ENCODE data around the gene WDFY4.

WDFY4 gene

DNA sequence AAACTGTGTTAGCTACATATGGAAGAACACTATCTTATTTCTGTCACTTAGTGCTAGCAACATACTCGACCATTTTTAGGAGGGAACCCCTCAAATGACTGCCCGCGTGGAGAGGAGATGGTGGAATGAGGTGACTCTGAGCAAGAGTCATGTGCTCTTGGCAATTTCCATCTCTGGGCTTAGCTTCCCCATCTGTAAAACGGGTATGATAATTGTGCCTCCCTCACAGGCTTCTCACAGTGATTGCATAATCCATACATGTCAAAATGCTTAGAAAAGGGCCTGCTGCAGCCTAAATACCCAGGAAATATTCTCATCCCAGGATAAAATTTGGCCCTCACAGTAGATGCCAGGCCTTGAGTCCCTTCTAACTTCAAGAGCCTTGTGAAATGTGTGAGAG, 86.6 kb downstream of the WDFY4 start:
- DNase-seq (ENCODE audit: low read depth) = no peak

DNA sequence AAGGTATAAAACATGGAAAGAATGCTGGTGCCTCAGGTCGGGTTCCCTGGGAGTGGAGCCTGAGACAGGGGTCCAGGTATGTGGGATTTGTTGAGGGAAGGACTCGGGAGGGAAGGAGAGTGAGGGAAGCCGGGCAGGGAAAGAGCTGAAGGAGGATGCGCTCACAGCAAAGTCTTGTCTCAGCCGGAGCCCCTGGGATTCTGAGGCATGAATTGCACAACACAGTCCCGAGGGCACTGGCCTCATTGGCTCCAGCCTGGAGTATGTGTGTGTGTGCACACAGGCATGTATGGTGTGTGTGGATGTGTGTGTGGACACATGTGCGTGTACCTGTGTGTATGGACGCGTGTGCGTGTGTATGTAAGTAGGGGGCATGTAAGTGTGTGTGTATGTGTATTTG, 87.4 kb downstream of the WDFY4 start:
- no peak for DNase-seq (ENCODE audit: low read depth)

DNA sequence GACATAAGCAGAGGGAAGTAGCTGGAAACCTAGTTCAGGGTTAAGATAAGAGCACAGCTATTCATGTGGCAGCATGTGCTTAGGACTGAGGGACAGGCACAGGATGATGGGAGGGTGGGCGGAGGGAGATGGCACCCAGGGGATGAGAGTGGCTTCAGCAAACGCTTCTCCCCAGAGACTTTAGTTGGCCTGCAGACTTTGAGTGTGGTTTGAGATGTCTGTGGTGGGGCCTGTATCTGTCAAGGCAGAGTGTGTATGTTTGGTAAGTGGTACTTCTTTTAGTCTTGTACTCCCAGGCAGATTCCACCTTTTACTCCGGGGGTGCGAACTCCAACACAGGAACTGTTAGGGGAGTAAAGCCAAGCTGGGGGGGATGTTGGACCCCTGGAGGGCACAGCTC, 88.9 kb downstream of the WDFY4 start:
- no peak for DNase-seq (ENCODE audit: low read depth)

DNA sequence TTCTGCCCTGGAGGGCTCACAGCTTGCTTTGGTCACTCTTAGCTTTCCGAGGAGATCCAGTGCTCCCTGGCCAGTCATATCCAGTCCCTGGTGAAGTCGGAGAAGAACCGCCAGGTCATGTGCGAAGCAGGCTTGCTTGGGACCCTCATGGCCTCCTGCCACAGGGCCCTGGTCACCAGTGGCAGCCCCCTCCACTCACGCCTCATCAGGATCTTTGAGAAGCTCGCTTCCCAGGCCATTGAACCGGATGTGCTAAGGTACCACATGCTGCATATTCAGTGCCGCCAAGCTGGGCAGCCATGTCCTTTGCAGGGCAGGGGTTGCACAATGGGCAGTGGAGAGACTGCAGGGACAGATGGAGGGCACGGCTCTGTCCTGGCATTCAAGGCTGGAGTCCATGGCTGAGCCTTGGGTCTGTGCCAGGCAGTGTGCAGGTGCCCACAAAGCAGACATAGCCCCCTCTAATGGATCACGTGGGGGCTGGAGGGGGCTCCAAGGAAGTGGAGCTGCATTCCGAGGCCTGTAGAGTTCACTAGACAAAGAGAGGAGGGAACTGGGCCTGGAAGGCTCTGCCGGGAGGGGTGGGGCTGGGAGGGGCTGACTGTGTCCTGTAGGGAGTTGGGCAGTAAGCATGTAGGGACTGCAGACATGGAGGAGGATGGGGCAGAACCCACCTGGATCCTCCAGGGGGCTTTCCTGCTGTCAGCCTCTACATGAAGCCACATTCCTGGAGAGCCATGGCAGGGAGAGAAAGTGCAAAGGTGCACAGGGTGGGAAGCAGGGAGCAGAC, 89.9 kb downstream of the WDFY4 start:
- no peak for DNase-seq (ENCODE audit: low read depth)

DNA sequence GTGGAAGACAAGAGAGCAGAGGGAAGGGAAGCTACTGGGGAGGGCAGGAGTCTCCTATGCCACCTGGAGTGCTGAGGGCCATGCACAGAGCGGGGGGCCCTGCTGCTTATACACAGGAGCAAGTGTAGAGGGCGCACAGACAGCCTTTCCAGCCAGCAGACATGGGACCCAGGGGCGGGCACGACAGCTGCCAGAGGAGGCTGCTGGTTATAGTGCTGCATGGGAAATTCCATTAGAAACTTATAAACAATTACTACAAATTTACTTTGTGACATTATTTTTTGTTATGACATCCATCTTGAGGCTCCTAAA, 90.5 kb downstream of the WDFY4 start:
- DNase-seq (ENCODE audit: low read depth) = no peak

DNA sequence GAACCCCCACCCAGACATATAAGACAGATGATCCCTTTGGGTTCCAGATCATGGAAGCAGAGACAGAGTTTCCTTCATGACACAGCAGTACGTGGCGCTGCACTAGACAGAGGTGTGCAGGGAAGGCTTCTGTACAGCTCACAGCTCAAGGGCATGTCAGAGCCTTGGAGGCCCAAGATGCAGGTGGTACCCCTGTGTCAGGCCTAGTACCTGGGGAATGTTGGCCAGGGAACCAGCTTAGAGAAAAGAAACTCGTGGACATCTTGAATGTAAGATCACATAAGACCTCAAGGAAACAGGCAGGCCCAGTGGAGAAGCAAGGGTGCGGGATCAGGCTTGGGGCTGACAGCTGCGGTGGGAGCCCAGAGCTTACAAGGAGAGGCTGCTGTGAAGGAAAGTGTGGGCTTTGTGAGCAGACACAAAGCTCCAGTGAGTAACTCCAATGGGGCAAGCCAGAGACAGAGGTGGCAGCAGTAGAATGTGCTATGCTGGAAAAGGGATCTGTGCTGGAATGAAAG, 91.4 kb downstream of the WDFY4 start:
- no peak for DNase-seq (ENCODE audit: low read depth)

DNA sequence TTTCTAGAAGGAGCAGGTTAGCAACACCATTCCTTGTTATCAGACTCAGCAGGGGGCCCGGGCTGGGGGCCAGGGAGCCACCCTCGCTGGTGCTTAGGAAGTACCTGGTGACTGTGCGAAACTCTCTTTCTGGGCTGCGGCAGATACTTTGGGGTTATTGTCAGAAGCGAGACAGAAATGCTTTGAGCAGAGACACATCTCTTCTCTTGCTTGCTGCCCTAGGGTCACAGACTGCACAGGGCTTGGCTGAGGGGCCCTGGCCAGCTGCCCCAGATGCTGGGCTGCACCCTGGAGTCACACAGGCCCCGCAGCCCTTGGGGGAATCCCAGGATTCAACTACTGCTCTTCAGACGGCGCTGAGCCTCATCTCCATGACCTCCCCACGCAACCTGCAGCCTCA, 91.9 kb downstream of the WDFY4 start:
- no peak for DNase-seq (ENCODE audit: low read depth)

DNA sequence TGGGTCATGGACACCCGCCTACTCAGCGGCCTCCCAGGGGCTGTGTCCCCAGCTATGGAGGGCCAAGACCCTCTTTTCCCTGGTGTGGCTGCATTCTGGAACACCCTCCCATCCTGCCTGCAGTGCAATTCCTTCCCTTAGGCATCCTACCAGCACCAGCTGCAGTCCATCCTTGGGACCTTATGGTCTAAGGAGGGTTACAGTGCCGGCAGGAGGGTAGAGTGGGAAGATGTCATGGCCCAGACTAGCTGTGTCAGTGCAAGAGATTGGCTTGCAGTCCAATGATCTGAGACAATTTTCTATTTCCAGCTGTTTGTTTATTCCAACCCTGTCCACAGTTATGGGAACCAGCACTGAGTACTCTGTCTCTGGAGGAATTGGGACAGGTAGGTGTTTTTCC, 92.4 kb downstream of the WDFY4 start:
- no peak for DNase-seq (ENCODE audit: low read depth)

DNA sequence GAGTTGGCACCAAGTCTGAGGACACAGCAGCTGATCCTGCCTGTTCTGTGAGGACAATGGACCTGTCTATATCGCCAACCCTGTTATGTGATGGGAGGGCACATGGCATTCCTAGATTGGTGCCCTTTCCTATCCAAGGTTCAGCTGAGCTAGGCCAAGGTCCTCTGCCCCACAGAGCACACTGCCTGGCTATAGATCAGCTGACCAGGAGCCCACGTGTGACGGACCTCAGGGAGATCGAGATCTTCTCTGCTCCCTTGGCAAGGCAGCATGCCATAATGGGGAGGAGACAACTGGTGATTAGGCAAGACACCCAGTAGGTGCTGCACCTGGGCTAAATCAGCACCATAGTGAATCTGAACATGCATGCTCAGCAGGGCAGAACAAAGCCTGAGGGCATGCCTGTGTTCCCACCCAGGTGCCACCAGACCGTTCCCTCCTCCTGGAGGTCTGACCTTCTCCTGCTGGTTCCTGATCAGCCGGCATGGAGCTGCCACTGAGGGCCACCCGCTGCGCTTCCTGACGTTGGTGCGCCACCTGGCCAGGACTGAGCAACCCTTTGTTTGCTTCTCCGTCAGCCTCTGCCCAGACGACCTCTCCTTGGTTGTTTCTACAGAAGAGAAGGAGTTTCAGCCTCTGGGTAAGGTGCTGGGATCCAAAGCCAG, 93.7 kb downstream of the WDFY4 start:
- no peak for DNase-seq (ENCODE audit: low read depth)

DNA sequence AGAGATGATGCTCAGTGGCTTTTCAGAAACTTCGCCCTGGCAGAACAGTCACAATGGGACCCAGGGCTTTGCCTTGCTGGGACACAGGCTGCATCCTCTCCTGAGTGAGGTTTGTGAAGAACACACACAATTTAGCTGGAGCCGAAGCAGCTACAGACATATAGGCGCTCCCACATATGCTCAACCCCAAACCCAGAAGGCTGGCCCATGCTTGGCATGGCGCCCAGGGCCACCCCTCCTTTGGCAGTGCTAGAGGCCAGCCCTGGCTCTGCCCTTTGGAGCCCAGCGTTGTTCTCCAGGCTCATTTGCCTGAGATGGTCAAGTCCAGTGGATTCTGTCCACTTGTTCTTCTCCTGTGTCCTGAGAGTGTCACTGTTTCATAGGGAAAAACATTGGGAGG, 94.4 kb downstream of the WDFY4 start:
- no peak for DNase-seq (ENCODE audit: low read depth)

DNA sequence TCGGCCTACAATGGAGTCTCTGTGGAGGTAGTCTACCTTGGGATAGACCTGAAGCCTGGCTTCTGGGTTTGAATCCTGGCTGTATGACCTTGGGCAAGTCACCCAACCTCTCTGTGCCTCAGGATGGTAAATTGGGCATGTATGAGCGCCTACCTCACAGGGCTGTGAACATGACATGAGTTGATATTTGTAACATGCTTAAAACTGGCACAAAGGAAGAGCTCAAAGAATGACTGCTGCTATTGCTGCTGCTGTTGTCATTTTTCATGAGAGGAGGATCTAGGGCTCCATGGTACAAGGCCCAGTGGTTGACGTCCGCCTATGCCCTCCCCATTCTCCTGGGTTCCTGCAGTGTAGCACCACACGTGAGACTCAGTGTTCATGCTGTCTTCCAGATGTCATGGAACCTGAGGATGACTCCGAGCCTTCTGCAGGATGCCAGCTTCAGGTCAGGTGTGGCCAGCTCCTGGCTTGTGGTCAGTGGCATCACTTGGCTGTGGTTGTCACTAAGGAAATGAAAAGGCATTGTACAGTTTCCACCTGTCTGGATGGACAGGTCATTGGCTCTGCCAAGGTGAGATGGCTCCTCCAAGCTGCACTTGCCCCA, 95.0 kb downstream of the WDFY4 start:
- DNase-seq (ENCODE audit: low read depth) = no peak

DNA sequence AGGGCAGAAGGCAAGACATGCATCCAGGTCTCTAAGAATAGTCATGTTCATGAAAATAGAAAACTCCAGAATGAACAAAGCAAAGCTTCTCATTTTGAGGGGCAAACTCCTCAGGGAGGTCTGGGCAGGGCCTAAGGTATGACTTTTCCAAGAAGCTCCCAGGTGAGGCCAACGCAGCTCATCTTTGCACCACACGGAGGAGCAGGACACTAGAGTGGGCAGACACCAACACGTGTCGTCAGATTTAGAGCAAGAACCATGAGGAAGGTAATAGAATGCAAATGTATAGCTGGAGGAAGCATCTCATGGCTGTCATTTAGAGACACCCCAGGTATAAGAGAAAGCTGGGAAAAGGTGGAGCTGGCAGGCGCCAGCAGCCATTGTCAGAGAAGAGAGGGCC, 95.7 kb downstream of the WDFY4 start:
- no peak for DNase-seq (ENCODE audit: low read depth)

DNA sequence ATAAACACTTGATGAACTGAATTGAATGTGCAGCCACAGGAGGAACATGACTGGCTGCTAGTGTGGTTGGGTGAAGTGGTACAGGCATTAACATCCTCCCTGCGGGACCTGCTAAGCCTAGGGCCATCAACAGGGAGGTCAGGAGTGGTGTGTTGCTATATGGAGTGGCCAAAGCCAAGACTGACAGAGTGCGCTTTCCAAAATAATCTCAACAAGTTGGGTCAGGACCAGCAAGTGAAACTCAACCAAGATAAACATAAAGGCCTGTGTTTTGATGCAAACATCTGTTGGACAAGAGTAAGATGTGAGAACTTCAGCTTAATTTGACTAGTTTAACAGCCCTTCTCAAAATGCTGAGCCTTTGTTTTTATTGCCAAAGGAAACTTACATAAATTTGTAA, 97.7 kb downstream of the WDFY4 start:
- no peak for DNase-seq (ENCODE audit: low read depth)

DNA sequence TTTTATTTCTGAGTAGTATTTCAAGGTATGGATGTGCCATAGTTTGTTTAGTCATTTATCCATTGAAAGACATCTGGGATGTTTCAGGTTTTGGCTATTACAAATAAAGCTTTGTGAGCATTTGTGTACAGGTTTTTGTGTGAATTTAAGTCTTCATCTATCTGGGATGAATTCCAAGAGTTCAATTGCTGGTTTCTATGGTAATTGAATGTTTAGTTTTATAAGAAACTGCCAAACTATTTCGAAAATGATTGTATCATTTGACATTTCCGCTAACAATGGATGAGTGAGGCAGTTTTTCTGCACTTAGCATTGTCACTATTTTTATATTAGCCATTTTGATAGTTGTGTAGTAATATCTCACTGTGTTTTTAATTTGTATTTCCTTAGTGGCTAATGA, 99.4 kb downstream of the WDFY4 start:
- DNase-seq (ENCODE audit: low read depth) = no peak

DNA sequence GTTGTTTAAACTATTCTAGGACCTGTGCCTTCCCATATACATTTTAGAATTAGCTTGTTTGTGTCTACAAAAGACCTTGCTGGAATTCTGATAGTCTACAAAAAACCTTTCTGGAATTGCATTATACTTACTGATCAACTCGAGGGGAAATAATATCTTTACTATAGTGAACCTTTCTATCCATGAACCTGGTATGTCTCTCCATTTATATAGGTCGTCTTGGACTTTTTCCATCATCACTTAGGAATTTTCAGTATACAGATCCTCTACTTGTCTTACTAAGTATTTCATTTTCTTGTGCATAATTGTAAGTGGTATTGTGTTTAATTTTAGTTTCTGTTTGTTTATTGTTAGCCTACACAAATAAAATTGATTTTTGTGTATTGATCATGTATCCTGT, 101.1 kb downstream of the WDFY4 start:
- DNase-seq (ENCODE audit: low read depth) = no peak

DNA sequence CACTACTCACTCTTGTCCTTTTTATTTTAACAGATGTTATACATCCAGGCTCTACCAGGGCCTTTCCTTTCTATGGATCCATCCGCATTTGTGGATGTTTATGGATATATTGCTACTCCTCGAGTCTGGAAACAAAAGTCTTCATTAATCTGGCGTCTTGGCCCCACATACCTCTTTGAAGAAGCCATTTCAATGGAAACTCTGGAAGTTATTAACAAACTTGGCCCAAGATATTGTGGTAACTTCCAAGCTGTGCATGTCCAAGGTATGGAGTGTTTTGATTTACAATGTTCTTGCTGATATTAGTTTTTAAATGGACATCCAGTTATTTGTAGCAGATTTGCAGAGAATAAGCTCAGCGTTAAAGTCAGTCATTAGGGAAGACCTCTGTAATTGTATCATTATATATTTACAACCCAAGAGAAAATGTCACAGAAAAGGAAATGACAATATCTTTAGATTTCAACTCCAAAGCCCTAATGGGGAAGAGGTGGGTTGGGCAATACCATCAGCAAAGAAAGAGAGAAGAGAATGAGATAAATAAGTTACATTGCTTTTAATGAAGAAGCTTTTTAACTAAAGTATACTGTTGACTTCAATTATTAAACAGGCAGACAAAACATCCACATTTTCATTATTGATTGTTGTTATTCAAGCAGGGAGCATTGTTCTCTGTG, 102.1 kb downstream of the WDFY4 start:
- no peak for DNase-seq (ENCODE audit: low read depth)

DNA sequence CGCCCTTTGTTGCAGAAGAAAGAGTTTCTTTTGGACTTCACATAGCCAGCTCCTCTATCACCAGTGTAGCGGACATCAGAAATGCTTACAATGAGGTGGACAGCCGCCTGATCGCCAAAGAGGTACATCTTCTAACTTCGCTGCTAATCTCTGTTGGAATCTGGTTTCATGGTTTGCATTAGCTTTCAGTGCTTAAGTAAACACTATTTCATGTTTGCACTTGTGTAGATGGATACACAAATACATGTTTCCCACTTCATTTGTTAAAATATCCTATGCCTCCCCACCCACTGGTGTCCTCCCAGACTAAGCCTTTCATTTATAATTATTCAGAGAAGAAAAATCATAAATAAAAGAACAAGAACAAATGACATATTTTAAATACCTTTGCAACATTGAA, 103.9 kb downstream of the WDFY4 start:
- DNase-seq (ENCODE audit: low read depth) = no peak

DNA sequence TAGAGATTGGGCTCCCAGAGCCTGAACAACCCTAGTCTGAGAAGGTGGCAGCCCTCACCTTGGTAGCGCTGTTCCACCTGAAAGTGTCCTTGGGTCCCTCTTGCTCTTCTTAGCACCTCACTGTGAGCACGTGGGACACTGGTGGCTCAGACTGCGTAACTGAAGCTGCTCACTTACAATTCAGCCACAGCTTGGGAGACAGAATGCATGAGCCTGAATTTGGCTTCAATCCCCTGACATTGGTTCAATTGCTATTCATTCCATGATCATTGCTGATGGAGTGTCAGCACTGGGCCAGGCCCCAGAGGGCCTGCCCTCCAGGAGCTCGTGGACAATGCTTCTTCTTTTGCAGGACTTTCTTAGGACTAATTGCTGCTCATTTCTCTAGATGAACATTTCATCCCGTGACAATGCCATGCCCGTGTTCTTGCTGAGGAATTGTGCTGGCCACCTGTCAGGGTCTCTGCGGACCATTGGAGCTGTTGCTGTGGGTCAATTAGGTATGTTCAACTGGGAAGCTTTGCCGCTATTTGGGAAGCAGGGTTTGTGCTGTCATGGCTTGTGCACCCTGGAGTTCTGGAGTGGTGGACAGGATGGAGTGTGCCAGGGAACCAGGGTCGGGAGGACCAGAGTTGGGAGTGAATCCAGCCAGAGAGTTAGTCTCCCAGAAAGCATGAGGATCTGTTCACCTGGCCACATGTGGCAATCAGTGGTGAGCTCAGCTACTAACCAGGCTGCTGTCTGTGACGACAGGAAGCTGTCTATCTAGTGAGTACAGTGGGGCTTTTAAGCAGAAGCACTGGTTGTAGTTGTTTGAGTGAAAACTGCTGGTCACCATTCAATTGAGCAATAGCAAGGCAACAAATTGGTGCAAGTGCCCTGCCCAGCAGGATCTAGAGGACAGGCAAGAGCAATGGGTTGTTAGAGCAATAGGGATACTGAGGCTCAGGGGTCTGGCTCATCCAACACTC, 105.1 kb downstream of the WDFY4 start:
- no peak for DNase-seq (ENCODE audit: low read depth)

DNA sequence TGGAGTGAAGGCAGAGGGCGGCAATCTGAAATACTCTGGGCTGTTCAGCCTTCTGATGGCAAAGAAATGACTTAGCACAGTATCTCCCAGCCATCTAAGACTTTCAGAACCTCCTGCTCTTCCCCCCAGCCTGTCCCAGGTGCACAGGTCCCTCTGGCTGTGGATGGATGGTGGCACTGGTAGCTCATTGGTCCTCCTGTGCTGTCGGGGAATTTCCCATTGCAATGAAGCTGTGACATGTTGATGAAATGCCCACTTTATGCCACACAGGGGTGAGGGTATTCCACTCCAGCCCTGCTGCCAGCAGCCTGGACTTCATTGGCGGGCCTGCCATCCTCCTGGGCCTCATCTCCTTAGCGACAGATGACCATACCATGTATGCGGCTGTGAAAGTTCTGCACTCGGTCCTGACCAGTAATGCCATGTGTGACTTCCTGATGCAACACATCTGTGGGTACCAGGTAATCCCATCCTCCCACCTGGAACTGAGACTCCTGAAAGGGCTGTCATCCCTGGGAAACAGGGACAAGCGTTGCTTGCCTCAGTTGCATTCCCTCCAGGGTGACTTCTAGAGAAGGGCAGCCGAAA, 105.9 kb downstream of the WDFY4 start:
- no peak for DNase-seq (ENCODE audit: low read depth)

DNA sequence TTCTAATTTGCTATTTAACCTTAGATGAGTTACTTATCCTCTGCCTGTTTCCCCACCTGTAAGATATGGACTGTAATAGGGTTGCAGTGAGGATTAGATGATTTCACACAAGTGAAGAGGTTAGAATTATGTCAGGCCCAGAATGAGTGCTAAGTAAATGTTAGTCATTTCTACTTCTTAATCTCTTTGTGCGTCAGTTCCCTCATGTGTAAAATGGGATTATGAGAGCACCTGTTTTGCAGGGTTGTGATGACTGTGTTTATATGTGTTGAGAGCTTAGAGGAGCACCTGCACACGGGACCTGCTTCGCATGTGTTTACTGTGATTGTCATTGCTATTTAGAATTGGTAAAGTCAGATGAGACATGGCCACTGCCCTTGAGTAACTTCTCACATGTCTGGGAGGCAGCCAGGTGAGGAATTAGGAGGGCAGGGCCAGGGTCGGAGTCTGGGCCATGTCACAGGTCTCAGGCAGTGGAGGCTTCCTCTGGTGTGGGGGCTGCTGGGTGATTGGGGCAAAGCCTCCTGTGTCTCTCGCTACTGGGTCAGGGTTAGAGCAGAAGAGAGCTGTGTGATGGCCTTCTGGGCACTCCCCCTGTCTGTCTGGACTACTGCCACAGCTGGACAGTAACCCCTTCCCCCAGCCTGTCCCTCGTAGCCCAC, 106.7 kb downstream of the WDFY4 start:
- no peak for DNase-seq (ENCODE audit: low read depth)

DNA sequence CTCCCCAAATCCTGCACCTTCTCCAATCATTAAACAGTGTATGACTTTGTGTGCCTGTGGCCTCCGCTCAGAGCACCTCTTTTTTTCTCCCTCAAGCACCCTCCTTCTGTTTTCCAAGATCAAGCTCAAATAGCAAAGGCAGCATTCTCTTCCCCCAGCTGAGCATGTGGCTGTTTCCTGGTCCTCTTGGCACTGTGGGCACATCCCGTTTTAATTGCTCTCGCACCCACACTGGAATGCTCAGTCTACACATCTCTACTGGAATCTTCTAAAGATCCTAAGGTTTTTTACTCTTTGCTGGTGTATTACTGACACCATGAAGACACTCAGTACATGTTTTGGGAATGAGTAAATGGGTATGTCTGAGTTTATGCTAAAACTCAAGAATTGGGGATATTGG, 107.4 kb downstream of the WDFY4 start:
- no peak for DNase-seq (ENCODE audit: low read depth)
